ENCODE measurements around the gene SOD3. TPM values are rescaled to one million over a fixed set of nuclear protein-coding genes. Genes with fewer than 3 reads are reported as not detected.

Gene SOD3
- total and polyA plus RNA-seq, 2 of the 8 experiments (the other 6 are each of a cell fraction or from before 2014, with no cell fraction given), result 4.9 TPM

GRCh38 chr4:24772061-24772705, 23.2 kb upstream of the SOD3 start:
- Histone ChIP-seq H3K4me1 (replicated peaks in 1 of 4; ENCODE audit: control insufficient read depth in 3 of 4, insufficient read depth in 4 of 4, low read length in 3 of 4) (peaks cover 0 to 4% (median 2%) of the 10 kb centered on the region in 4 experiments; a peak in 2 of 7 replicates), H2BK15ac (ENCODE audit: low read length) (no peak overlapping the region; the same call in 1 of the 2 replicates), H3K9me3 (ENCODE audit: insufficient read depth in 2 of 2, low read depth in 1 of 2, low read length in 1 of 2) (no peaks in the 10 kb centered on the region), H2AK5ac (ENCODE audit: low read depth, low read length) (no peak overlapping the region), H3K36me3 (ENCODE audit: control insufficient read depth in 2 of 4, insufficient read depth in 4 of 4, low read length in 3 of 4) (no peaks in the 10 kb centered on the region), H4K20me1 (replicated peaks in 1 of 2; ENCODE audit: control insufficient read depth in 1 of 2, insufficient read depth in 2 of 2, low read length in 2 of 2) (no peaks in the 10 kb centered on the region), H3K4me2 (ENCODE audit: insufficient read depth in 1 of 2, low read depth in 2 of 2, low read length in 2 of 2) (no peak overlapping the region), H3K4me3 (ENCODE audit: extremely low read depth in 1 of 4, insufficient read depth in 2 of 4, low read depth in 3 of 4, low read length in 4 of 4) (no peak overlapping the region), H2AFZ (ENCODE audit: low read length) (no peak overlapping the region), H3K27ac (ENCODE audit: low read depth, low read length) (no peak overlapping the region), H3K23ac (ENCODE audit: insufficient read length) (no peak overlapping the region), H3K18ac (ENCODE audit: extremely low read depth, low read length) (no peak overlapping the region), H3K23me2 (ENCODE audit: low read depth, low read length) (no peaks in the 10 kb centered on the region), H3K14ac (ENCODE audit: insufficient read length) (no peak overlapping the region), H4K5ac (ENCODE audit: insufficient read length, low read depth, low read length) (no peak overlapping the region), H2BK12ac (ENCODE audit: low read depth, low read length) (no peak overlapping the region), H3K79me2 (ENCODE audit: control insufficient read depth in 1 of 2, insufficient read depth in 2 of 2, low read length in 2 of 2) (no peaks in the 10 kb centered on the region), H2BK120ac (replicated peaks; ENCODE audit: low read depth, low read length) (no peak overlapping the region), H3K9ac (replicated peaks in 1 of 4; ENCODE audit: extremely low read depth in 1 of 4, low read depth in 3 of 4, low read length in 3 of 4) (no peak overlapping the region), H3K56ac (replicated peaks; ENCODE audit: insufficient read length, low read depth, low read length) (no peak overlapping the region), H3K4ac (replicated peaks; ENCODE audit: insufficient read length, low read depth, low read length) (no peak overlapping the region), H3K27me3 (replicated peaks in 1 of 4; ENCODE audit: control insufficient read depth in 3 of 4, extremely low read depth in 1 of 4, insufficient read depth in 3 of 4, low read length in 3 of 4) (no peaks in the 10 kb centered on the region), H2BK20ac (ENCODE audit: low read length) (0 out of 2 replicates have a peak overlapping the region, but pooled peaks have one; percentile 19), H3K79me1 (ENCODE audit: low read depth, low read length) (no peaks in the 10 kb centered on the region), H2BK5ac (ENCODE audit: low read depth, low read length) (no peak overlapping the region), H4K91ac (replicated peaks; ENCODE audit: insufficient read length, low read length) (no peak overlapping the region), H4K8ac (ENCODE audit: extremely low read depth, insufficient read depth, low read length) (no peak overlapping the region)
- CTCF ChIA-PET (ENCODE audit: partially characterized antibody), result interaction anchor here (0.9 to 1.1 kb wide), 2 partner anchors 12 to 20 kb away, joined by 3 to 4 read pairs; no protein-coding TSS in a partner anchor
- FAIRE-seq (no peak), DNase-seq (ENCODE audit: low read depth in 1 of 2, low spot score in 2 of 2) (no peak)
- WGBS, 2 experiments (ENCODE audit: extremely low coverage in 1 of 2, insufficient coverage in 1 of 2, insufficient read length in 1 of 2, insufficient replicate concordance in 2 of 2, low coverage in 1 of 2, low lambda C conversion rate in 2 of 2, missing lambda C conversion rate in 1 of 2), result 92% methylated on average over 5 of the region's 5 CpGs; no CpG with 5 or more reads in 1 of the 2 experiments
- POLR2A ChIA-PET (ENCODE audit: partially characterized antibody), result interaction anchor here (1.0 kb wide), 1 partner anchor 46 kb away, joined by 3 read pairs; no protein-coding TSS in a partner anchor
- TF ChIP-seq CREB1 (IDR thresholded peaks at IDR 0.05) (no peak), CTBP2 (IDR thresholded peaks at IDR 0.05; ENCODE audit: borderline replicate concordance, insufficient read depth, insufficient read length, low read length) (no peak), RBBP5 (IDR thresholded peaks at IDR 0.05; ENCODE audit: borderline replicate concordance, low read depth, low read length) (no peak), TCF12 (IDR thresholded peaks at IDR 0.05; ENCODE audit: low read depth, low read length) (no peak), SIN3A (conservative IDR thresholded peaks at IDR 0.05 in 1 of 2, IDR thresholded peaks at IDR 0.05 in 1 of 2; ENCODE audit: low read depth in 1 of 2, low read length in 2 of 2) (no peak), GABPA (IDR thresholded peaks at IDR 0.05; ENCODE audit: borderline replicate concordance, insufficient read depth, low read length) (no peak), NRF1 (IDR thresholded peaks at IDR 0.05; ENCODE audit: low read depth, low read length) (no peak), CTCF (IDR thresholded peaks at IDR 0.05; ENCODE audit: control extremely low read depth in 1 of 3, insufficient read depth in 1 of 3, low read depth in 1 of 3, low read length in 3 of 3) (no peak), CEBPB (IDR thresholded peaks at IDR 0.05; ENCODE audit: low read depth, low read length) (no peak), BACH1 (IDR thresholded peaks at IDR 0.05; ENCODE audit: low read length) (no peak), SRF (IDR thresholded peaks at IDR 0.05; ENCODE audit: low read depth, low read length) (no peak)
